CD1c-positive myeloid dendritic cell (primary cell): ENCODE measurements around the gene PAPSS2.
A peak's percentile ranks its signal among the peaks of the same experiment; 100 is the strongest.

Source experiments
- DNase-seq: peaks from one replicate; pipeline ENCODE4 v3.0.0-alpha.2; 2016; ENCODE audit errors: extremely low spot score

PAPSS2 gene

DNA sequence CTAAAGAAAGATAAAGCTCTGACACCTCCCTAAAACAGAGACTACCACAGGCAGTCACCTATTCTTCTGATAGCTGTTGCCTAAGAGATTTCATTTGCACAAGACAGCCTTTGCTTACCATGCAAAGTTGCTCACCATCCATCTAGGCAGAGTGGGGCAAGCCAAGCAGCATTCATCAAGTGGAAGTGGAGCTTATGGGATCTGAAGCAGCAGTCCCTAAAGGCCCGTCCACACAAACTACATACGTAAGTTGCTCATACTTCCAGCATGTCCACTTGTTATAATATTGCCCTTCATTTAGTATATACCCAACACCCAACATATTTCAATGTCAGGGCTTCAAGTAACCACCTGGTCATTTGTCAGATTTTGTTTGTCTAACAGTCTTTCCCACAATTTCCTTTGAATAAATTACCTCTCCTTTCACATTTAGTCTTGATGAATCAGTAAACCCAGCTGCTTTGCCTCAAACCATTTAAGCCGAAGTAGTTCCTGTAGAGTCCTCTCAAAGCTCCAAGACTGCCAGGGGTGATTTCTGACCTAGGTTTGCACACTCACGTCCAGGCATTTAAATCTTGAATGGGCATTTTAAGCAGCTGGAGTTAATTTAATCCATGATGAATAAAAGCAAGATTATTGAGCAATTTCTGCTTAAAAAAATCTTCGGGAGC, 90.5 kb downstream of the PAPSS2 start:
- DNase-seq: no peak

GRCh38 chr10:87750817-87751216, 91.1 kb downstream of the PAPSS2 start:
- DNase-seq: no peak

DNA sequence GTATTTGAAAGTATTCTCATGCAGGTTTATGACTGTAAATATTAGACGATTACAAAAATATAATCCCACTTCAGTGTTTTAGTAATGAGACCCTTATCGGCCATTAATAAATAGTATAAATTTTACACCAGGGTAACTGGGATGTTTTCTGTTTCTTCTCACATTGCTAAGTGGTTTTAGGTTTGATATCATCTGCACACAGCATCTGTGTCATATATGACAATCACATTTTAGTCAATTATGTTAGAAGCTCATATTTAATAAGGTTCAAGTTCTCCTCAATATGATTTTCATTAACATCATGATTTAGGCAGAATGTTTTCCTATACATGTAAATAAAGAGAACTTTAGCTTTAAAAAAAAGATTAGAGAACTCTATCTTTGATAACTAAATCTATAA, 91.6 kb downstream of the PAPSS2 start:
- DNase-seq: no peak

DNA sequence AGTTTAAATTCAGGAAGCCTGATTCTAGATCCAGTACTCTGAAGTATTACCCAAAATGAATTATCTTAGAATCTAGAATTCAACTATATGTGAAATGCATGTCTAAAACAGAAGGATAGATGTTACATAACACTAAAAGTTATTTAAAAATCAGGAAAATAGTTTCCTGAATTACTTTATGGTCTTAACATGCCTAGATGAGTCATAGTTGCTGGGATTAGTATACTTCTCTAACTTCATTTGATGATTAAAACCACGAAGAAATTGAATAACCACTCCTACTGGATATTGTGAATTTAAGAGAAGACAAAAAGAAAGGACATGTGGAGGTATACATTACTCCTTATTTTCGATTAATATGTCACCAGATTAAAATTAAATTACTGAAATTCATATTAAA, 92.9 kb downstream of the PAPSS2 start:
- DNase-seq: peak; percentile 42

GRCh38 chr10:87753995-87754866, 94.6 kb downstream of the PAPSS2 start:
- peak; percentile 19 for DNase-seq

GRCh38 chr10:87757685-87758084, 98.0 kb downstream of the PAPSS2 start:
- no peak for DNase-seq

GRCh38 chr10:87759551-87759950, 99.9 kb downstream of the PAPSS2 start:
- no peak for DNase-seq

DNA sequence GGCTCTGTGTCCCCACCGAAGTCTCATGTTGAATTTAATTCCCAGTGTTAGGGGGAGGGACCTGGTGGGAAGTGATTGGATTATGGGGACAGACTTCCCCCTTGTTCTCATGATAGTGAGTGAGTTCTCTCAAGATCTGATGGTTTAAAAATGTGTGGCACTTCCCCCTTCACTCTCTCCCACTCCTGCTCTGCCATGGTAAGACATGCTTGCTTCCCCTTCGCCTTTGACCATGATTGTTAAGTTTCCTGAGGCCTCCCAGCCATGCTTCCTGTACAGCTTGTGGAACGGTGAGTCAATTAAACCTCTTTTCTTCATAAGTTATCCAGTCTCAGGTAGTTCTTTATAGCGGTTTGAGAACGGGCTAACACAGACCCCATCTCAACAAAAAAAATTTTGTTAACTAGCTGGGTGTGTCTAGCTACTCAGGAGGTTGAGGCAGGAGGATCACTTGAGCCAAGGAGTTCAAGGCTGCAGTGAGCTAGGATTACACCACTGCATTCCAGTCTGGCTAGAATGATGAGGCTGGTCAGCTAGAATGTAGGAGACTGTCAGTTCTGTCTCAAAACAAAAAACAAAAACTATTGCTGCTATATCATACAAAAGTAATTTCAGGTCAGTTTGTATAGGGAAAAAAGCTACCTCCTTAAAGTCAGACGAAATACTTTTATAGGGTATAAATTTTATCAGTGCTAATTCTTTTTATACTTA, 100.7 kb downstream of the PAPSS2 start:
- DNase-seq: peak; percentile 76

GRCh38 chr10:87761153-87761552, 101.5 kb downstream of the PAPSS2 start:
- DNase-seq: no peak

DNA sequence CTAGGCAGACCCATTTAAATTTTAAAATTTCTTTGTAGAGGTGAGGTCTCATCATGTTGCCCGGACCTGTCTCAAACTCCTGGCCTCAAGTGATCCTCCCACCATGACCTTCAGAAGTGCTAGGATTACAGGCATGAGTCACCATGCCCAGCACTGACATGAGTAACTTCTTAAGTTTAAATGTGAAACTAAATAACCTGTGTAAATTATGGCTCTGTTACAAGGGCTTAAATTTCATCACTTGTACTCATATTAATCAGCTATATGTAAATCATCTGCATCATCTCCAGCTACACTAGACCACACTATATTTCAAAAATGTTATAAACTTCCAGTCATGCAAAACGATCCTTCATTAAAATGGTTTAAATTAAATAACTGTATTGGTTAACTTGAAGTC, 102.2 kb downstream of the PAPSS2 start:
- DNase-seq: peak; percentile 57

GRCh38 chr10:87763086-87763861, 103.6 kb downstream of the PAPSS2 start:
- no peak for DNase-seq

GRCh38 chr10:87764072-87764934, 104.6 kb downstream of the PAPSS2 start:
- no peak for DNase-seq

GRCh38 chr10:87765666-87766376, 106.1 kb downstream of the PAPSS2 start:
- DNase-seq: no peak

GRCh38 chr10:87767253-87767652, 107.6 kb downstream of the PAPSS2 start:
- DNase-seq: no peak

- DNase-seq: peak; percentile 61
Measured at GRCh38 chr10:87771871-87772500, 112.3 kb downstream of the PAPSS2 start.

- DNase-seq: peak; percentile 71
Measured at GRCh38 chr10:87775766-87776165, 116.1 kb downstream of the PAPSS2 start.

GRCh38 chr10:87776328-87776727, 116.7 kb downstream of the PAPSS2 start:
- no peak for DNase-seq

- no peak for DNase-seq
Measured at GRCh38 chr10:87781545-87781944, 121.9 kb downstream of the PAPSS2 start.

- no peak for DNase-seq
Measured at GRCh38 chr10:87782721-87783120, 123.0 kb downstream of the PAPSS2 start.

DNA sequence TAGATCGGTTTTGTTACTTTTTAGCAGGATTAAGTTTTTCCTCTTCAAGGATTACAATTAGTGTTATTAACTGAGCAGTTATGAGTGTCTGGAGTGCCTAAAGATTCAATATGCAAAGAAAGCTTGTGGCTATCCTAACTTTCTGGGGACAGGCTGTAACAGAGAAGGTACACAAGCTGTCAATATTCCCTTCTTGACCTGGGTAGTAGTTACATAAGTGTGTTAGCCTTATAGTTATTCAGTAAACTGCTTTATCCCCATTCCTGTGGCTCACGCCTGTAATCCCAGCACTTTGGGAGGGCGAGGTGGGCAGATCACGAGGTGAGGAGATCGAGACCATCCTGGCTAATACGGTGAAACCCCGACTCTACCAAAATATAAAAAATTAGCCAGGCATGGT, 126.7 kb downstream of the PAPSS2 start:
- DNase-seq: no peak
